Small intestine (tissue), 7 donors: ENCODE data around the gene AHI1. TPM values are rescaled to one million over a fixed set of nuclear protein-coding genes. Genes with fewer than 3 reads are reported as not detected.
"Not testable (repeated sequence)": the region's sequence is repeated elsewhere in the genome, so short reads cannot be mapped to it uniquely, and the experiment has no call there.

Experiments
- DNase-seq, 2 donors: peaks; one replicate each; pipeline versions ENCODE4 v3.0.0 to v3.0.0-alpha.2; 2013
- FAIRE-seq: peaks from 2 replicates; lab custom pipeline; 2012; peaks lifted over from hg19 to GRCh38; lab: Jason Lieb, UNC
- H3K27ac ChIP-seq, 3 donors: one replicate each; pipeline ENCODE4 v1.5.1; 2013; ENCODE audit warnings: low read length in 2 of 3, mild to moderate bottlenecking in 2 of 3, control low read depth in 1 of 3, inconsistent platforms in 1 of 3, low read depth in 1 of 3, moderate library complexity in 1 of 3
- H3K27me3 ChIP-seq, 3 donors: one replicate each; pipeline ENCODE4 v1.6.1; 2013; ENCODE audit warnings: low read length in 3 of 3, inconsistent platforms in 1 of 3; ENCODE audit not compliant: control insufficient read depth in 3 of 3, insufficient read depth in 3 of 3
- H3K36me3 ChIP-seq, 3 donors: one replicate each; pipeline ENCODE4 v1.6.1; 2013; ENCODE audit warnings: low read length in 3 of 3, inconsistent platforms in 1 of 3, low read depth in 1 of 3, mild to moderate bottlenecking in 1 of 3, moderate library complexity in 1 of 3; ENCODE audit not compliant: control insufficient read depth in 3 of 3, insufficient read depth in 2 of 3
- H3K4me1 ChIP-seq, 3 donors: one replicate each; pipeline ENCODE4 v1.6.1; 2013; ENCODE audit warnings: low read length in 2 of 3, inconsistent platforms in 1 of 3, low read depth in 1 of 3, mild to moderate bottlenecking in 1 of 3, moderate library complexity in 1 of 3; ENCODE audit not compliant: control insufficient read depth in 3 of 3, insufficient read depth in 2 of 3
- H3K4me3 ChIP-seq, 3 donors: one replicate each; pipeline ENCODE4 v1.5.1; 2013; ENCODE audit warnings: low read length in 3 of 3, control low read depth in 1 of 3, inconsistent platforms in 1 of 3, low read depth in 1 of 3, mild to moderate bottlenecking in 1 of 3, moderate library complexity in 1 of 3
- H3K9me3 ChIP-seq, 2 donors: one replicate each; pipeline ENCODE4 v1.6.1; 2013; ENCODE audit warnings: low read depth in 1 of 2, low read length in 1 of 2; ENCODE audit not compliant: control insufficient read depth in 2 of 2, insufficient read depth in 1 of 2
- WGBS, 3 donors: extraction: QIAGEN DNeasy Blood & Tissue Kit; methylation state at CpG; one replicate each; pipeline ENCODE4 v1.1.7; 2013; 5-methylcytosine and 5-hydroxymethylcytosine counted together
- polyA plus RNA-seq, 4 donors: library from polyadenylated mRNA; stranded (reverse) in 3 of 4; unstranded in 1 of 4; fragments of 200-250 nt in 3 of 4; fragments of 120-200 nt in 1 of 4; gene quantifications; one replicate each; pipeline versions ENCODE4 v1.2.1 to v1.2.3, GENCODE V29; 2013
- donor health status: healthy with polysubstance abuse.
- donor health status: control.
- donor health status: control.
- donor health status: Bipolar disorder and iron deficiency.
- donor health status: healthy.

The AHI1 gene
- polyA plus RNA-seq, 4 donors: 1.1 to 20.2 (median 5.0) TPM

DNA sequence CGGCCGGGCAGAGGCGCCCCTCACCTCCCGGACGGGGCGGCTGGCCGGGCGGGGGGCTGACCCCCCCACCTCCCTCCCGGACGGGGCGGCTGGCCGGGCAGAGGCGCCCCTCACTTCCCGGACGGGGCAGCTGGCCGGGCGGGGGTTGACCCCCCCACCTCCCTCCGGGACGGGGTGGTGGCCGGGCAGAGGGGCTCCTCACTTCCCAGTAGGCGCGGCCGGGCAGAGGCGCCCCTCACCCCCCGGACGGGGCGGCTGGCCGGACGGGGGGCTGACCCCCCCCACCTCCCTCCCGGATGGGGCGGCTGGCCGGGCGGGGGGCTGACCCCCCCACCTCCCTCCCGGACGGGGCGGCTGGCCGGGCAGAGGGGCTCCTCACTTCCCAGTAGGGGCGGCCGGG is 133.9 kb downstream of the AHI1 start:
- DNase-seq, FAIRE-seq, H3K27me3 ChIP-seq, H3K4me1 ChIP-seq, H3K36me3 ChIP-seq, H3K27ac ChIP-seq, H3K4me3 ChIP-seq: not testable (repeated sequence)
- H3K9me3 ChIP-seq: peaks cover under 1 to 20% of the 10 kb centered on the region in 2 donors
- WGBS, 3 donors: 95 to 100% (median 95%) methylated on average over 4 to 30 of the region's 39 CpGs

DNA sequence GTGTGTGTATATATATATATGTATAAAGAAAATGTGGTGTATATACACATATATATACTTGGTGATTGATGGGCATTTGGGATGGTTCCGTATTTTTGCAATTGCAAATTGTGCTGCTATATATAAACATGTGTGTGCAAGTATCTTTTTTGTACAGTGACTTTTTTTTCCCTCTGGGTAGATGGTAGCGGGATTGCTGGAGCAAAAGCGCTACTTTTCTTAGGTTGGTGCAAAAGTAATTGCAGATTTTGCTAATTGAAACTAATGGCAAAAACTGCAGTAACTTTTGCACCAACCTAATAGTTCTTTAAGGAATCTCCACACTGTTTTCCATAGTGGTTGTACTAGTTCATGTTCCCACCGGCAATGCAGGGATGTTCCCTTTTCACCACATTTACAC is 135.4 kb downstream of the AHI1 start:
- 95 to 100% (median 97%) methylated on average over 4 of the region's 4 CpGs for WGBS, 3 donors
- no peak overlapping the region for H3K4me3 ChIP-seq
- no peaks in the 10 kb centered on the region for H3K36me3 ChIP-seq
- FAIRE-seq (no peak), DNase-seq (no peak)
- no peak overlapping the region for H3K27ac ChIP-seq
- H3K4me1 ChIP-seq: peaks cover 0 to 5% (median 0%) of the 10 kb centered on the region in 3 donors
- peaks cover 0 to 10% of the 10 kb centered on the region in 2 donors for H3K9me3 ChIP-seq
- no peaks in the 10 kb centered on the region for H3K27me3 ChIP-seq

DNA sequence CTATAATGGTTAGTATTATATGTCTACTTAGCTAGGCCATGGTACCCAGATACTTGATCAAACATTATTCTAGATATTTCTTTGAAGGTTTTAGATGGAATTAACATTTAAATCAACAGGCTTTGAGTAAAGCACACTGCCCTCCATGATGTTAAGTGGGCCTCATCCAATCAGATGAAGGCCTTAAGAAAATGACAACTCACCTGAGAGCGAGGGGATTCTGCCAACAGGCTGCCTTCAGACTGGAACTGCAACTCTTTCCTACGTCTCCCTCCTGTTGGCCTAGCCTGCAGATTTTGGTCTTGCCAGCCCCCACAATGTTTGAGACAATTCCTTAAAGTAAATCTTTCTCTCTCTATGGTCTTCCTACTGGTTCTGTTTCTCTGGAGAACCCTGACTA is 137.3 kb downstream of the AHI1 start:
- peaks cover 0 to 10% of the 10 kb centered on the region in 2 donors for H3K9me3 ChIP-seq
- FAIRE-seq (no peak), DNase-seq (no peak)
- H3K27ac ChIP-seq: no peak overlapping the region
- no peak overlapping the region for H3K4me3 ChIP-seq
- no peaks in the 10 kb centered on the region for H3K36me3 ChIP-seq
- H3K4me1 ChIP-seq: peaks cover 0 to 10% (median 0%) of the 10 kb centered on the region in 3 donors
- 96 to 98% (median 98%) methylated on average over 2 of the region's 2 CpGs for WGBS, 3 donors
- no peaks in the 10 kb centered on the region for H3K27me3 ChIP-seq

DNA sequence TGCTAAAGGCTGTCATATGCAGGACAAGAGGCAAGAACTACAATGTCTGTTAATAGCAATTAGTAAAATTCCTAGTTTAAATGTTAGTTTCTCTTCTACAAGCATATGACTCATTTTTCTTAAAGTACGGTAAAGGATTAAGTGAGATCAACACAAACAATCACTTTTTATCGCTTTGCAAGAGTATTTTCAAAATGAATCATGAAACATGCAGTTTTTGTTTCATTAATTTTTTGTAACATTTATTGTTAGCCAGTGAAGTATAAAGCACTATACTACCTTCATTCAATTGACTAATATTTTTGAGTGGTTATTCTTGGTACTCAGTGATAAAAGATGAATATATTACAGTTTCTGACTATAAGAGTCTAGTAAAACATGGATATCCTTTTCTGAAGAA is 138.6 kb downstream of the AHI1 start:
- no peaks in the 10 kb centered on the region for H3K27me3 ChIP-seq

DNA sequence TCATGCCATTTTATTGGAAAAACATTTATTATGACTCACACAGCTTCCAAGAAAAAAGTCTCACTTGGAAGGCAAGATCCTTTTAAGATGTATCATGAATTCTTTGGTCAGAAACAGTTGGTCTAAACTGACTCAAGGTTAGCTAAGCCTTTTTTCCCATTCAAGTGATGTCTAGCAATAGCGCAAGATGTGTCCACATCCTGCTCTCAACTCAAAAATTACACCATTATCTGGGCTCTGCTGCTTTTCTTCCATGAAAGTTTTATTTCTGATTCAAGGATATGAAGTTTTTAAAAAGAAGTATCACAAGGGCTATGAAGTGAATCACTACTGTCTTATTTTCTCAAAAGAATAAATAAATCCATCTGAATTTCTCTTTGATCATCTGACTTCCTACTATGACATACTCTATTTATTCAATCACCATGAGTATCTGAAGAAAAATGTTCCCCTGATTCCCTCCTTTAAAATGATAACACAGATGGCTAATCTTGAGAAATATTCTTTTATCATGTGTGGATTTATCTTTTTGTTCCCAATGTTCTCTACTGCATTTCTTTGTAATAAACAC is 139.2 kb downstream of the AHI1 start:
- DNase-seq (no peak), FAIRE-seq (no peak)
- Histone ChIP-seq H3K9me3 (peaks cover 0 to 6% of the 10 kb centered on the region in 2 donors), H3K27ac (no peak overlapping the region), H3K27me3 (no peaks in the 10 kb centered on the region), H3K36me3 (no peaks in the 10 kb centered on the region), H3K4me3 (no peak overlapping the region), H3K4me1 (peaks cover 0 to 15% (median 0%) of the 10 kb centered on the region in 3 donors)
- WGBS, 3 donors: 97 to 100% (median 100%) methylated on average over 1 of the region's 1 CpG

More for the DNA sequence above, 138.6 kb downstream of the AHI1 start:
- peak; percentile 33 for FAIRE-seq
- H3K27ac ChIP-seq: no peak overlapping the region
- 46 to 53% (median 51%) methylated on average over 2 of the region's 2 CpGs for WGBS, 3 donors
- no peak for DNase-seq
- H3K4me3 ChIP-seq: no peak overlapping the region
- no peaks in the 10 kb centered on the region for H3K36me3 ChIP-seq
- H3K4me1 ChIP-seq: peaks cover 0 to 15% (median 0%) of the 10 kb centered on the region in 3 donors
- peaks cover 0 to 6% of the 10 kb centered on the region in 2 donors for H3K9me3 ChIP-seq

DNA sequence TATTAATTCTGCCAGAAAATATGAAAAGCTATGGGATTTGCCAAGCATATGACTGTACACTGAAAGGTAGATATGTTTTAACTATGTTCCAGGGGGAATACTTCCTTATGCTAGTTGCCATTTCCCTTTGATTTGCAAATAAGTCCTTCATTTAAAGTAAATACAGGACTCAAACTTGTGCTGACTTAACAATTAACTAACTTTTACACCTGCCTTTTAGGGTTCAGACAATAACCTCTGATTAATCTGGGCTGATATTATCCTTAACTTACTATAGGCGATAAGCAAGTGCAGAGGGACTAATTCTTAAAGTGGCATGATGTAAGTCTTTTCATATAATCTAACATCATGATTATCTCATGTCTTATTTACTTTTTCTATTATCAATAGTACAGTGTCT is 143.1 kb downstream of the AHI1 start:
- no peaks in the 10 kb centered on the region for H3K36me3 ChIP-seq
- H3K4me1 ChIP-seq: peaks cover 0 to 15% (median 0%) of the 10 kb centered on the region in 3 donors
- no peaks in the 10 kb centered on the region for H3K27me3 ChIP-seq
- 23 to 76% (median 43%) methylated on average over 1 of the region's 1 CpG for WGBS, 3 donors
- peak overlapping the region in 1 of 3 donors; percentile 21 for H3K27ac ChIP-seq
- no peak for FAIRE-seq
- no peaks in the 10 kb centered on the region for H3K9me3 ChIP-seq
- DNase-seq: peak; percentile 31 to 62
- no peak overlapping the region for H3K4me3 ChIP-seq

DNA sequence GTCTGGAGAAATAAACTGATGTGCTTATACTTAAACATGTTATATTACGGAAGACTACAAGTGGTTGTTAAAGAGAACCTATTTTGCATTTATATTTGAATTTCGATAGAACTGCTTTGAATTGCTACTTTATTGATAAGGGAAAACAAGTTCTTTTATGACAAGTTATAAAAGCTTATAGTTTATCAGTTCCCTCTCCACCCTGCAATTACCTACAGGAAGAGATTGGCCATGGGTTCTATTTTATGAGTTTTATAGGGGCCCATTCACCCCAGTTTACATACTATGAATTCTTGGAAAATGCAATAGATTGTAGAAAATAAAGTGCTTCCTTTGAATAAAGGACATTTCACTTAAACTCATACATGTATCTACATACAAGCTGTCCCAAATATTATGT is 144.4 kb downstream of the AHI1 start:
- DNase-seq (peak; percentile 38 to 40), FAIRE-seq (no peak)
- Histone ChIP-seq H3K9me3 (no peaks in the 10 kb centered on the region), H3K27ac (no peak overlapping the region), H3K27me3 (no peaks in the 10 kb centered on the region), H3K36me3 (peaks cover 0 to 3% (median 0%) of the 10 kb centered on the region in 3 donors), H3K4me1 (peaks cover 0 to 10% (median 0%) of the 10 kb centered on the region in 3 donors), H3K4me3 (no peak overlapping the region)
- WGBS, 3 donors: 20 to 65% (median 32%) methylated on average over 2 of the region's 2 CpGs

DNA sequence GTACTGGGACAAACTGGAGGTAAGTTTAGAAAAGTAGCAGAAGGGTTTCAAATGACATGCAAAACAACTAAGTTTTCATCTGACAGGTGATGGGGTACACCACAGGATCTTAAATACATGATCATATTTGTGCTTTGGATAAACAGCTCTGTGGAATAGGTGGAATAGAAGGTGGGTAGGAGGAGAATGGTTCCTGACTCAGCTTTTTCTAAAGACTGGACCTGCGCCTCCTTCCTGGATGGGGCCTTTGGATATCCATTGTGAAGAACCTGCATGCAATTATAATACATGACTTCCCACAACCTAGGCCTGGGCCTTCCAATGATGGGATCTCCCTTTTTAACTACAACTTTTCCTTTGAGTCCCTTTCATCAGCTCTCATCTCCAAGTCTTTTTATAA is 145.9 kb downstream of the AHI1 start:
- no peaks in the 10 kb centered on the region for H3K27me3 ChIP-seq
- FAIRE-seq (no peak), DNase-seq (no peak)
- H3K9me3 ChIP-seq: no peaks in the 10 kb centered on the region
- 95 to 100% (median 95%) methylated on average over 1 of the region's 1 CpG for WGBS, 3 donors
- no peak overlapping the region for H3K27ac ChIP-seq
- peaks cover 0 to 10% (median 0%) of the 10 kb centered on the region in 3 donors for H3K4me1 ChIP-seq
- peaks cover 0 to 3% (median 0%) of the 10 kb centered on the region in 3 donors for H3K36me3 ChIP-seq
- no peak overlapping the region for H3K4me3 ChIP-seq

DNA sequence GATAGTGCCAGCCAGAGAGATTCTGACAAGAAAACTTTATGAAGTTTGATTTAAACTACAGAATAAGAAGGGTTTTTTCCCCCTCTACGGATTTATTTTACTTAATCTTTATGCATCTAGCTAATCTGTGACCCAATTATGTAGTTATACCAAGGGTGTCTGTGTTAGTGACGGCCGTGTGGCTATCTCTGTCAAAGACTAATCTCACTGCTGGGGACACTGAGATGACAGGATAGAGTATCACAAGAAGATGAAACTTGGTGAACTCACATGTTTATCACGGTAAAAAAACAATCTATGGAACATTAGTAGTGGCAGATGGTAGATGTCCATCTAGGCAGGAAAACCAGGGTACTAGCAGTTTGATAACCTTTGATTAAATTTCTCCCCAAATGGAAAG is 149.7 kb downstream of the AHI1 start:
- FAIRE-seq (no peak), DNase-seq (no peak)
- Histone ChIP-seq H3K4me3 (no peak overlapping the region), H3K27ac (no peak overlapping the region), H3K4me1 (no peaks in the 10 kb centered on the region), H3K27me3 (no peaks in the 10 kb centered on the region), H3K9me3 (no peaks in the 10 kb centered on the region), H3K36me3 (peaks cover 0 to 3% (median 0%) of the 10 kb centered on the region in 3 donors)
- WGBS, 3 donors: 84 to 92% (median 84%) methylated on average over 4 of the region's 4 CpGs
